NCI-H2227 (cell line): ENCODE measurements around the gene EHD4.

Source experiments
- DNase-seq: peaks from one replicate; lab custom pipeline; 2025; ENCODE audit not compliant: unreplicated experiment; lab: John Stamatoyannopoulos, UW

Gene EHD4

GRCh38 chr15:41995476-41995855 is 23.1 kb upstream of the EHD4 start:
- no peak for DNase-seq

GRCh38 chr15:41994772-41995475 is 22.6 kb upstream of the EHD4 start:
- DNase-seq: no peak

- no peak for DNase-seq
Observed at GRCh38 chr15:41994171-41994650, 21.9 kb upstream of the EHD4 start.

GRCh38 chr15:41993472-41994170 is 21.3 kb upstream of the EHD4 start:
- DNase-seq: no peak

GRCh38 chr15:41992803-41993190 is 20.4 kb upstream of the EHD4 start:
- no peak for DNase-seq

- no peak for DNase-seq
Observed at GRCh38 chr15:41992151-41992802, 19.9 kb upstream of the EHD4 start.

- no peak for DNase-seq
Observed at GRCh38 chr15:41990691-41991090, 18.3 kb upstream of the EHD4 start.

GRCh38 chr15:41990243-41990605 is 17.9 kb upstream of the EHD4 start:
- DNase-seq: no peak

GRCh38 chr15:41989573-41990242 is 17.4 kb upstream of the EHD4 start:
- peak; percentile 78 for DNase-seq

GRCh38 chr15:41988896-41989572 is 16.7 kb upstream of the EHD4 start:
- no peak for DNase-seq

GRCh38 chr15:41987925-41988275 is 15.5 kb upstream of the EHD4 start:
- no peak for DNase-seq

GRCh38 chr15:41987246-41987924 is 15.0 kb upstream of the EHD4 start:
- no peak for DNase-seq

- DNase-seq: no peak
Observed at GRCh38 chr15:41985236-41986160, 13.1 kb upstream of the EHD4 start.

- DNase-seq: no peak
Observed at GRCh38 chr15:41984622-41985021, 12.3 kb upstream of the EHD4 start.

- DNase-seq: no peak
Observed at GRCh38 chr15:41983621-41984571, 11.5 kb upstream of the EHD4 start.

- DNase-seq: no peak
Observed at GRCh38 chr15:41983221-41983620, 10.9 kb upstream of the EHD4 start.

GRCh38 chr15:41982133-41982930 is 10.0 kb upstream of the EHD4 start:
- no peak for DNase-seq
